Activated CD8-positive, alpha-beta T cell treated with anti-CD3 and anti-CD28 coated beads for 36 hours (primary cell): Measurements from ENCODE around the gene PIGH. TPM values are rescaled to one million over a fixed set of nuclear protein-coding genes. Genes with fewer than 3 reads are reported as not detected.

Experiments used
- ATAC-seq: fragments of 200-7000 bp; cut with Tn5 transposase; one replicate; pipeline ENCODE4 v1.10.0; 2021; ENCODE audit warnings: mild to moderate bottlenecking, moderate library complexity
- CTCF ChIA-PET: fragments of 350-600 bp; sonication (Branson Sonifier 250); formaldehyde crosslinking; loops from one replicate; lab custom pipeline; 2021; ENCODE audit warnings: antibody characterized with exemption; lab: Charles Lee
- POLR2A ChIA-PET: fragments of 350-600 bp; sonication (Branson Sonifier 250); formaldehyde crosslinking; loops from one replicate; lab custom pipeline; 2021; ENCODE audit warnings: antibody characterized with exemption; lab: Charles Lee
- DNase-seq: peaks from one replicate; pipeline ENCODE4 v3.0.0-alpha.2; 2020
- H3K27ac Mint-ChIP-seq: one replicate; pipeline ENCODE4 v1.8.0; 2021; ENCODE audit warnings: mild to moderate bottlenecking, mixed read lengths
- H3K27me3 Mint-ChIP-seq: one replicate; pipeline ENCODE4 v1.8.0; 2021; ENCODE audit warnings: mixed read lengths
- H3K36me3 Mint-ChIP-seq: one replicate; pipeline ENCODE4 v1.8.0; 2021; ENCODE audit warnings: low read depth, mixed read lengths
- H3K4me1 Mint-ChIP-seq: one replicate; pipeline ENCODE4 v1.8.0; 2021; ENCODE audit warnings: low read depth, mixed read lengths
- H3K4me3 Mint-ChIP-seq: one replicate; pipeline ENCODE4 v1.8.0; 2021; ENCODE audit warnings: mild to moderate bottlenecking, moderate library complexity, mixed read lengths
- H3K9me3 Mint-ChIP-seq: one replicate; pipeline ENCODE4 v1.8.0; 2021; ENCODE audit warnings: mixed read lengths
- CTCF ChIP-seq: fragments of 200-600 bp; IDR thresholded peaks from one replicate; pipeline ENCODE4 v1.8.0; 2022; ENCODE audit warnings: antibody characterized with exemption, mild to moderate bottlenecking
- intact Hi-C: fragments of 100-400 bp; cut with micrococcal nuclease; formaldehyde crosslinking; loops from one replicate; pipeline ENCODE4 v1.10.0; 2022
- total RNA-seq, 2 experiments: library from RNA; stranded (reverse); gene quantifications; one replicate each; pipeline ENCODE4 v1.2.3, GENCODE V29; 2021

The PIGH gene
- total RNA-seq, 2 experiments from 2014 or later = 20.3 to 21.9 TPM

GRCh38 chr14:67581643-67582042 lies 18.4 kb downstream of the PIGH start:
- TF ChIP-seq CTCF = no peak
- Mint-ChIP-seq H3K27ac (no peak overlapping the region), H3K4me3 (no peak overlapping the region), H3K27me3 (no peaks in the 10 kb centered on the region), H3K36me3 (no peaks in the 10 kb centered on the region), H3K4me1 (no peaks in the 10 kb centered on the region), H3K9me3 (no peaks in the 10 kb centered on the region)
- ATAC-seq (no peak), DNase-seq (no peak)
- ChIA-PET POLR2A (interaction anchor here (0.5 to 0.6 kb wide), 2 partner anchors 77 to 371 kb away, joined by 3 read pairs; no protein-coding TSS in a partner anchor), CTCF (interaction anchor here (0.5 to 6.9 kb wide), 12 partner anchors 9 to 198 kb away, joined by 3 to 75 read pairs (median 5); partner anchors contain the start of gene RDH12)
- intact Hi-C loops = loop anchor here (10.0 kb wide), 1 partner anchor 123 kb away; the partner anchor contains the start of gene RDH12

GRCh38 chr14:67580336-67581171 lies 19.5 kb downstream of the PIGH start:
- Mint-ChIP-seq H3K9me3 (no peaks in the 10 kb centered on the region), H3K27ac (no peak overlapping the region), H3K4me3 (no peak overlapping the region), H3K27me3 (no peaks in the 10 kb centered on the region), H3K4me1 (no peaks in the 10 kb centered on the region), H3K36me3 (no peaks in the 10 kb centered on the region)
- ATAC-seq (no peak), DNase-seq (no peak)
- TF ChIP-seq CTCF = no peak
- ChIA-PET POLR2A (interaction anchor here (0.5 to 1.0 kb wide), 2 partner anchors 11 to 372 kb away, joined by 3 read pairs; no protein-coding TSS in a partner anchor), CTCF (interaction anchor here (0.5 to 6.9 kb wide), 17 partner anchors 9 to 200 kb away, joined by 3 to 75 read pairs (median 5); partner anchors contain the start of genes PIGH and RDH12)
- intact Hi-C loops = loop anchor here (10.0 kb wide), 1 partner anchor 124 kb away; the partner anchor contains the start of gene RDH12

GRCh38 chr14:67579636-67580035 lies 20.4 kb downstream of the PIGH start:
- Mint-ChIP-seq H3K9me3 (no peaks in the 10 kb centered on the region), H3K4me1 (no peaks in the 10 kb centered on the region), H3K27me3 (no peaks in the 10 kb centered on the region), H3K27ac (no peak overlapping the region), H3K36me3 (no peaks in the 10 kb centered on the region), H3K4me3 (no peak overlapping the region)
- DNase-seq = no peak
- ChIA-PET CTCF (interaction anchor here (0.7 to 4.4 kb wide), 5 partner anchors 9 to 159 kb away, joined by 3 to 34 read pairs (median 5); partner anchors contain the start of gene PIGH), POLR2A (interaction anchor here (0.6 to 1.0 kb wide), 3 partner anchors 8 to 177 kb away, joined by 3 to 4 read pairs (median 3); no protein-coding TSS in a partner anchor)
- intact Hi-C loops = loop anchor here (10.0 kb wide), 1 partner anchor 125 kb away; the partner anchor contains the start of gene RDH12
- no peak for ATAC-seq
- no peak for TF ChIP-seq CTCF

- H3K9me3 Mint-ChIP-seq = no peaks in the 10 kb centered on the region
- H3K27ac Mint-ChIP-seq = no peak overlapping the region
- TF ChIP-seq CTCF = no peak
- H3K27me3 Mint-ChIP-seq = no peaks in the 10 kb centered on the region
- DNase-seq (no peak), ATAC-seq (no peak)
- POLR2A ChIA-PET = interaction anchor here (0.6 to 0.9 kb wide), 2 partner anchors 8 to 178 kb away, joined by 3 to 4 read pairs; no protein-coding TSS in a partner anchor
- CTCF ChIA-PET = interaction anchor here (0.7 to 4.4 kb wide), 6 partner anchors 8 to 159 kb away, joined by 3 to 34 read pairs (median 4); partner anchors contain the start of gene PIGH
- no peak overlapping the region for H3K4me3 Mint-ChIP-seq
- H3K4me1 Mint-ChIP-seq = no peaks in the 10 kb centered on the region
- H3K36me3 Mint-ChIP-seq = no peaks in the 10 kb centered on the region
- intact Hi-C loops = no loop called here
Measured at GRCh38 chr14:67579040-67579439, 21.0 kb downstream of the PIGH start.
